ENCODE measurements around the gene ERGIC3.
"Not testable (repeated sequence)": the region's sequence is repeated elsewhere in the genome, so short reads cannot be mapped to it uniquely, and the experiment has no call there.

Gene ERGIC3

DNA sequence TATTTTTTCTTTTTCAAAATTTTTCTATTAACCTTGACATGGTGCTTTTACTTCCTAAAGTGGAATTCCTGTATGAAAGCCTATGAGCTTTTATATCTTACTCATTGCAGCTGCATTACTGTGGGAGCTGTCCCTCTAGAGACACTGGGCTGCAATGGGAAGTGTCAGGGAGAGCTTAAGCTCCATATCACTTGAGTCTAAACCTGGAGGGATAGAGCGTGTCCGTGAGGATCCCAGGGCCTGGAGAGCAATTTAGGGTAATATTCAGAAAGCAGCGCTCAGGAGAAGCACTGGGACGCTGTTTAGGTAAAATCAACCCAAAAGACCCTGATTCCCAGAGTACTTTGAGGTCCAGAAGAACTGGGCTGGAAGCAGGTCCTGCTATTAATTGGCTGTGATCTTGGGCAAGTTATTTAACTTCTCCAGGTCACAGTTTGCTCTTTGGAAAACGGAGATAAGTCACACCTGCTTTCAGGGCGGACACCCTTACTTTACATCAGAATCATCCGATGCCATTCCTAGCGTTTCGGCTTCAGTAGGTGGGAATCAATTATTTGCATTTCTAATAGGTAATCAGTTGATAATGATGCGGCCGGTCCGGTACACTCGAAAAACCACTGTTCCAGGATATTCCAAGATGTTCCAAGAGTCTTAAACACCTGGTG, 628 bp upstream of the ERGIC3 start:
- TF ChIP-seq, protein P1, sequence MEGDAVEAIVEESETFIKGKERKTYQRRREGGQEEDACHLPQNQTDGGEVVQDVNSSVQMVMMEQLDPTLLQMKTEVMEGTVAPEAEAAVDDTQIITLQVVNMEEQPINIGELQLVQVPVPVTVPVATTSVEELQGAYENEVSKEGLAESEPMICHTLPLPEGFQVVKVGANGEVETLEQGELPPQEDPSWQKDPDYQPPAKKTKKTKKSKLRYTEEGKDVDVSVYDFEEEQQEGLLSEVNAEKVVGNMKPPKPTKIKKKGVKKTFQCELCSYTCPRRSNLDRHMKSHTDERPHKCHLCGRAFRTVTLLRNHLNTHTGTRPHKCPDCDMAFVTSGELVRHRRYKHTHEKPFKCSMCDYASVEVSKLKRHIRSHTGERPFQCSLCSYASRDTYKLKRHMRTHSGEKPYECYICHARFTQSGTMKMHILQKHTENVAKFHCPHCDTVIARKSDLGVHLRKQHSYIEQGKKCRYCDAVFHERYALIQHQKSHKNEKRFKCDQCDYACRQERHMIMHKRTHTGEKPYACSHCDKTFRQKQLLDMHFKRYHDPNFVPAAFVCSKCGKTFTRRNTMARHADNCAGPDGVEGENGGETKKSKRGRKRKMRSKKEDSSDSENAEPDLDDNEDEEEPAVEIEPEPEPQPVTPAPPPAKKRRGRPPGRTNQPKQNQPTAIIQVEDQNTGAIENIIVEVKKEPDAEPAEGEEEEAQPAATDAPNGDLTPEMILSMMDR (IDR thresholded peaks at IDR 0.05; ENCODE audit: insufficient read depth, low read depth, low read length, missing control alignments): no peak
- H3K4me3 ChIP-seq (ENCODE audit: low read length): peak overlapping the region; percentile 97
- DNase-seq (ENCODE audit: low read depth): no peak

DNA sequence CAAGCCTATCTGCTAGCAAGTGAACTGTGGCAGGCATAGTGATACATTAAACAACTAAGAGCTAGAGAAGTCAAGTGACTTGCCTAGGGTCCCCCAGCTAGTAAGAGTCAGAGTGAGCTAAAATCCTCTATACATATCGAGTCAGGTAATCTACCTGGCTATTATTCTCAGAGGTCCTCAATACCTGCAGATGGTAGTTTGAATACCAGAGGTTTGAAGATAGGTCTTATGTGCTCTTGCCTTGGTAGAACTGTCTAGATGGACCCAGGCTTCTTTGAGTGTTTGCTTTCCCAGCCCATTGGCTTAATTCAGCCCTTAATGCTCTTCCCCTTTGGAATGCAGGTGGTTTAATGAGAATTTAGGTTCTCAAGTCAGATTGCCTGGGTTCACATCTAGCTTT, 1.1 kb downstream of the ERGIC3 start:
- DNase-seq (ENCODE audit: low read depth): no peak
- TF ChIP-seq, protein P1 (IDR thresholded peaks at IDR 0.05; ENCODE audit: insufficient read depth, low read depth, low read length, missing control alignments): no peak
- H3K4me3 ChIP-seq (ENCODE audit: low read length): peak overlapping the region; percentile 97

DNA sequence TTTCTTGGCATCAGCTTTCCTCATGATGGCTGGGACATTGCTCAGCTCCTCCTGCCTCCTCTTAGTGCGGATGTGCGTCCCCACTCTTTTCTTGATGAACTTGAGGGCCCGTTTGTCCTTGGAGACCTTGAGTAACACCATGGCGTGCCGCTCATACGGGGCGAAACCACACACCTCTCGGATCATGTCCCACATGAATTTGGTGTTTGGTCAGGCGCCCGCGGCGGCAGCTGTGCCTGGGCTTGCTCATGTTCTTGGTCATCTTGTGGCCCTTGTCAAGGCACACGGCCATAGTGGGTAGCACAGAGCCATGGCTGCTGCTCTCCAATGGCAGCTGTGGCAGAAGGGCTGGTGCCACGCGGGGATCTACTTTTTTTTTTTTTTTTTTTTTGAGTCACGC, 2.6 kb downstream of the ERGIC3 start:
- TF ChIP-seq, protein P1 (IDR thresholded peaks at IDR 0.05; ENCODE audit: insufficient read depth, low read depth, low read length, missing control alignments): no peak
- DNase-seq (ENCODE audit: low read depth): no peak
- no peak overlapping the region for H3K4me3 ChIP-seq (ENCODE audit: low read length)

DNA sequence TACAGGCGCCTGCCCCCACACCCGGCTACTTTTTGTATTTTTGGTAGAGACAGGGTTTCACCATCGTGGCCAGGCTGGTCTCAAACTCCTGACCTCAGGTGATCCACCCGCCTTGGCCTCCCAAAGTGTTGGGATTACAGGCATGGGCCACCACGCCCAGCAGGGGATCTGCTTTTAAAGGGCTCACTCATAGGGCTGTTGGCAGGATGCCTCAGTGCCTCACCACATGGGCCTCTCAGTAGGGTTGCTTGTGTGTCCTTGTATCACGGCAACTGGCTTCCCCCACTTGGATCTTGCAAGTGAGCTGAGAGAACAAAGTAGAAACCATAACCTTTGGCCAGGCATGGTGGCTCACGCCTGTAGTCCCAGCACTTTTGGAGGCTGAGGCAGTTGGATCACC, 3.1 kb downstream of the ERGIC3 start:
- DNase-seq (ENCODE audit: low read depth); H3K4me3 ChIP-seq (ENCODE audit: low read length): not testable (repeated sequence)

DNA sequence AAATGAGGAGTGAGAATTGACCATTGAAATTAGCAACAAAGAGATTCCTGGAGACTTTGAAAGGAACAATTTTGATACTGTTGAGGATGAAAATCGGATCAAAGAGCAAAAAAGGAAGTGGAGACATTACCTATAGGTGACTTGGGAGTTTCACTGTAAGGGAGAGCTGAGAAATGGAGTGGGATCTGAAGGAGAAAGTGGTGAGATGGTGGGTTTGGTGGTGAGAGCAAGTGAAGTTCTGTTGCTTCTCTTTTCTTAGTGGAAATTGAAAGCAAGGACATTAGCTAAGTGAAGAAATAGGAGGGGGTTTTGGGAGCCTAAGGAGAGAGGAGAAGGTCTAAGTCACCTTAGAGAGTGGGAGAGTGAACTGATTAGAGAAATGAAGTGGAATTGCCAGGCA, 4.2 kb downstream of the ERGIC3 start:
- TF ChIP-seq, protein P1 (IDR thresholded peaks at IDR 0.05; ENCODE audit: insufficient read depth, low read depth, low read length, missing control alignments): no peak
- no peak overlapping the region for H3K4me3 ChIP-seq (ENCODE audit: low read length)
- no peak for DNase-seq (ENCODE audit: low read depth)

DNA sequence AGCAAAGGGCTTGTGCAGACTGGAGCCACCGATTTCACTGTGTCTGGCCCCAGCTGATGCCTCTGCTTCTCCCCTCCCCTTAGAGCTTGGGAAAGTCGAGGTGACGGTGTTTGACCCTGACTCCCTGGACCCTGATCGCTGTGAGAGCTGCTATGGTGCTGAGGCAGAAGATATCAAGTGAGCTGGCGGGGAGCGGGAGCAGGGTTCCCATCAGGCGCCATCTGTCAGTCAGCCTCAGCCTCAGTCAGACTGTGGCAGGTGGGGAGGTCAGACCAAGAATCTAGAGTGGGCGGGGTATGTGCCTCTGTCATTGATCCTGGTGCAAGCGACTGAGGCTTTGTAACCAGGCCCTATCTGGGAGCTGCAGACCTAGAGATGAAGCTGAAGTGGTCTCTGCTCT, 5.5 kb downstream of the ERGIC3 start:
- no peak for DNase-seq (ENCODE audit: low read depth)
- H3K4me3 ChIP-seq (ENCODE audit: low read length): no peak overlapping the region

DNA sequence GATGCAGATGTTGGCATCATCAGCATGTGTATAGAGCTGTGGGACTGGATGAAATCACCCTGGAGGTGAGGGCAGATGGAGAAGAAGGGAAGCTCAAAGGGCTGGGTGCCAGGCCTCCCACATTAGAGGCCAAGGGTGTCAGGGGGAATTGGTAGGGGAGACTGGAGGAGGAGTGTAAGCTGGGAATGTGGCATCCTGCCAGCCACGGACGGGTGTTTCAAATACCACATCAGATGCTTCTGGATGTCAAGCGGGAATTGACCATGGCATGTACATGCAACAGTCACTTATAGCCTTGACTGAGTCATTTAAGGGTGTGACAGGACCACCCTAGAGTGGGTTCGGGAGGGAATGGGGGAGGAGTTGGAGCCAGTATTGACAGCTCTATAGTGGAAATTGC, 9.6 kb downstream of the ERGIC3 start:
- DNase-seq (ENCODE audit: low read depth): no peak
- no peak overlapping the region for H3K4me3 ChIP-seq (ENCODE audit: low read length)
- TF ChIP-seq, protein P1 (IDR thresholded peaks at IDR 0.05; ENCODE audit: insufficient read depth, low read depth, low read length, missing control alignments): no peak

More for the DNA sequence above, 5.5 kb downstream of the ERGIC3 start:
- TF ChIP-seq, protein P1 (IDR thresholded peaks at IDR 0.05; ENCODE audit: insufficient read depth, low read depth, low read length, missing control alignments): no peak
